NCI-H2029 (cell line): ENCODE results near the gene KLHL8.
A peak's percentile ranks its signal among the peaks of the same experiment; 100 is the strongest.

ENCODE experiments used
- DNase-seq: peaks from one replicate; lab custom pipeline; 2025; lab: John Stamatoyannopoulos, UW

The KLHL8 gene

DNA sequence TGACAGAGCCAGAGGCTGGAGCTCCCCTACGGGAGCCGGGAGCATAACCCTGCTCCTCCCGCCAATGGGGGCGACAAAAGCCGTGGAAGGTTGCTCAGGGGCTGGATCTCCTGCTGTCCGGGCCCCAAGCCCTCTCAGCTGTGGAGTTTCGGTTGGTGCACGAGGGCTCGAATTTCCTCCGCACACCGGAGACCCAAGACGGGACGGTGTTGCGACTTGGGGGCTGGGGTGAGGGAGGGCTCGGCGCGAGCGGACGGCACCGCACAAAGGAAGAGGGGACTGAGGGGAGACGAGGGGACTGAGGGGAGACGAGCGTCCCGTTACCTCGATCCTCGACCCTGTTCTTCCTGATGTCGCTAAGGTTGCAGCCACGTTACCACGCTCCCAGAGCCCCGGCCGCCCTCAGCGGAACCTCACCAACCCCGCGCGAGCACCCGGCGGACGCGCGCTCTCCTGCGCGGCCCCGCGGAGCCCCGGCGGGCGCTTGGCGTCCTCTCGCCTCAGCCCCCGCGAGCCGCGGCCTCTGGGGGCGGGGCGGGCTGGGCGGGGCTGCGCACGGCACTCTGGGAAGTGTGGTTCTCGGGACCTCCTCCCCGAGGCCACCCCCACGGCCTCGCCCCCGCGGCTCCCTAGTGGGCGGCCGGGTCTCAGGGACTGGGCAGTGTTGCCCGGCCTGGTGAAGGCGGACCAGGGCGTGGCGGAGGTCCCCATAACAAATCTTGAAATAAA is at the start of gene KLHL8:
Gene KLHL8, minus strand, starts transcription at position 525 of the 729 bp plus-strand sequence. CDS start 25,079 bp downstream, outside the sequence.
- DNase-seq = peak; percentile 62

DNA sequence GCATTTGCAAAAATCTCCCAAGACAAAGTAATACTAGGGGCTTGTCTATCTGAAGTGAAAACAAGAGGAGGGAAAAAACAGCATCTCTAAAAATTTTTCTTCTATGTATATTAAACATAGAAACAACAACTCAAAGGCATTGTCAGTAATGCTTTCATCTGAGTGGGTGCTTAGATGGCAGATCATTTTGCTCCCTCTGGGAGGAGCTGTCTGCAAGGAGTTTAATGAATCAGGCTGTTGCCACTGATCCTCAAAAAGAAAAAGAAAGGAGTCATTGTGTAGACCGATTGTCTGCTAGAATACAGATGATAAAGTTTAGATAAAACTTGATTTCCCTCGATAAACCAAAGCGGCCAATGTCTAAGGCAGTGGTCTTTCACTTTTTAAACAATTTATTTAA is 49.7 kb upstream of the KLHL8 start:
- peak; percentile 16 for DNase-seq

GRCh38 chr4:87268411-87268810 is 48.0 kb upstream of the KLHL8 start:
- no peak for DNase-seq

DNA sequence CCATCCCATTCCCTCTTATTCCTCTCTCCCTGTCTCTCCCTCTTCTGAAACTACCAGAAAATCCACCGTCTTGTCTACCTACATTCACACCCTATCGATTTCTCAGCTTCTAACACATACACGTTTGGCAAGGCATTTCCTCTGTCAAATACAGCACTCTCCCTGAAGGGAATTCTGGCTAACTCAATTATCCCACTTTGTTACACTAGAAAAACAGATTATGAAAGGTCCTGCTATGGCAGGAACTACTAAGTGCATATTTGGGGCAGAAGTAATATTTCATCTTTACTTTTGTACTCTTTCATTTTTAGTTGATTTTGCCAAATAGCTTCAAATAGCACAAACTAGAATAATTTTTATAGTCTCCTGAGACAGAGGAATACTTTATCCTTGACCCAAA is 46.6 kb upstream of the KLHL8 start:
- no peak for DNase-seq

GRCh38 chr4:87262886-87263285 is 42.5 kb upstream of the KLHL8 start:
- DNase-seq = no peak

- DNase-seq = no peak
Observed at GRCh38 chr4:87260477-87260876, 40.1 kb upstream of the KLHL8 start.

DNA sequence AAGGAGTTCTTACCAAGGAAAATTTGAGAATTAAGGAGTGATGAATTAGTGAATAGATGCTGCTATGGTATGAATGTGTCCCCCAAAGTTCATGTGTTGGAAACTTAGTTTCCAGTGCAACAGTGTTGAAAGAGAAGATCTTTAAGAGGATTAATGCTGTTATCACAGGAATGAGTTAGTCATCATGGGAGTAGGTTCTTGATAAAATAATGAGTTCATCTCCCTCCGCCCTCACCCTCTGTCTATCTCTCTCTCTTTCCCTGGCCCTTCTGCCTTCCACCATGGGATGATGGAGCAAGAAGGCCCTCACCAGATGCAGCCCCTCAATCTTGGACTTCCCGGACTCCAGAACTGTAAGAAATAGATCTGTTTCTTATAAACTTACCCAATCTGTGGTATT is 38.3 kb upstream of the KLHL8 start:
- no peak for DNase-seq

DNA sequence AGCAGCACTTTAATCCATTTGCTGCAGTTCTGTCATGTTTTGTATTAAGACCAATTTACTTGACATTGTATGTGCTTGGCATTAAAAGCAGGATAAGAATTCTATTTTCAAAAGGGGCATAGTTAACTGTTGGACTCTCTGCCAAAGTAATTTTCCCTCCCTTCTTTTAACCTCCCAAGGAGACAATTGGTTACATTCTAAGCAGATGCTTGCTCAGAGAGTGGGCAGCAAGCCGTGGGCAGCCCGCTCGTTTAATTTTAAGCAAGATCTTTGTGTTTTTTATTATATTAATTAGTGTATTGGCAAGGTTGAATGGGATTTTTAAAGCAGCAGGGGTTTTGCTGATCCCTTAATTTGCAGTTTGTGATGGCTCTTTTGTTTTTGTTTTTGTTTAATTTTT is 37.1 kb upstream of the KLHL8 start:
- DNase-seq = no peak

DNA sequence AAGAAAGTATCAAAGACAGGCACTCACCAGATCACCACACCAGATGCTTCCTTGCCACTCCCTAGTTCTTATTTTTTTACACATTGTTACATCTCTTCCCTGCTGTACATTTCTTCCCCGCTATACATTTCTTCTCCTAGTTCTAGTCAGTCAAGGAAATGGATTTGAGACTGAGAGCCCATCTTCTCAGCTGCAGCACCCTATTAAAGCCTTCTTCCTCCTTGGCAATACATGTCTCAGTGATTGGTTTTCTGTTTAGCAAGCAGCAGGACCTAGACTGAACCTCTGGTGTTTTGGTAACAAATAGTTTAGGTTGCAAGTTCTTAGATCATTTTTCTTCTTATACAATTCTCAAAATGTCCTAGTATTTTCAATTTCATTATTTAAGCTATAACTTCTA is 35.3 kb upstream of the KLHL8 start:
- DNase-seq = no peak

- DNase-seq = no peak
Observed at GRCh38 chr4:87251106-87251505, 30.7 kb upstream of the KLHL8 start.

DNA sequence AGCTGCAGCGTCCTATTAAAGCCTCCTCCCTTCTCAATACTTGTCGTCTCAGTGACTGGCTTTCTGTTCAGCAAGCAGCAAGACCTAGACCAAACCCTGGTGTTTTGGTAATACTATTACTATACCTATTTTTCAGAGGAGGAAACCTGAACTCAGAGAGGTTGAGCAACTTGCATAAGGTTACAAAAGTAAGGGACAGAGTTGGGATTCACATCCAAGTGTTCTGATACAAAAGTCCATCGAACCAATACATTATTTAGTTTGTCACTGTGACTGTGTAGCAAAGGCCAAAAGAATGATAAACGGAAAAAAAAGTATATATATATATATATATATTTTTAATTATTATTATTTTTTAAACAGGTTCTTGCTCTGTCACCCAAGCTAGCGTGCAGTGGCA is 29.9 kb upstream of the KLHL8 start:
- DNase-seq = no peak

DNA sequence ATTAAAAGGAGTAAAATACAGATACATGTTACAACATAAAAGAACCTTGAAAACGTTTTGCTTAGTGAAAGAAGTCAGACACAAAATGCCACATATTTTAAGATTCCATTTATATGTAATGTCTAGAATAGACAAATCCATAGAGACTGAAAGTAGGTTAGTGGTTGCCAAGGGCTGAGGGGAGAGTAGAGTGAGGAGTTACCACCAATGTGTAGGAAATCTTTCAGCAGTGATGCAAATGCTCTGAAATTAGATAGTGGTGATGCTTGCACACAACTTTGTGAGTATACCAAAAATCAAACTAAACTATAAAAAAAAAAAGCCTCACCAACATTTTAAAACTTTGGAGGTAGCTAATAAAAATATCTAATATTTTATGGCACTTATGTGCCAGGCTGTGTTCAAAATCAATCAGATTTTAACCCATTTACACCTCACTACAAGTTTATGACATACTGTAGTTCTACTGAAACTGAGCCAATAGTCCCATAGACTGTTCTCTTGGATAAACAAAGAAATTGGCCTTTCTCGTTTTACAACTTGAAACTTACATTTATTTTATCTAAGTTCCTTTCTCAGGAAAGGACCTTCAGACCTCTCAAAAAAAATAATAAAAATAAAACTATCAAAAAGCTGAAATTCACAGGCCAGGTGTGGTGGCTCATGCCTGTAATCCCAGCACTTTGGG is 29.1 kb upstream of the KLHL8 start:
- no peak for DNase-seq

- DNase-seq = no peak
Observed at GRCh38 chr4:87243426-87244053, 23.1 kb upstream of the KLHL8 start.

DNA sequence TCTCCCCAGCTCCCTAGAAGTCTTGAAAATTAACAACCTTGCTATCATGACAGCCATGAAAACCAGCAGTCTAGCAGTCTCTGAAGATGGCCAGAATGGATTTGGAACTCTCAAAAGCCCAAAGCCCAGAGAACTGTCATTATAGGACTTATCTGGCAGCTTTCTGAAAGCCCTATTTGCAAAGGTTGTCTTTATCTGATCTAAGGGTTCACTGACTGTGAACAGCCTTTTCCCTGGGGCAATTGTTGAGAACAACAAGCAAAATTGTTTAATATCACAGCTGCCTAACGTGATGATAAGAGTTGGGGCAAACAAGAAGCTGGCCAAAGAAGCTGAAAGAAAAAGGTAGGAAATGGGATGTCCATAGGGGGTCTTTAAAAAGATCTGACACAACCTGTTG is 20.9 kb upstream of the KLHL8 start:
- no peak for DNase-seq

DNA sequence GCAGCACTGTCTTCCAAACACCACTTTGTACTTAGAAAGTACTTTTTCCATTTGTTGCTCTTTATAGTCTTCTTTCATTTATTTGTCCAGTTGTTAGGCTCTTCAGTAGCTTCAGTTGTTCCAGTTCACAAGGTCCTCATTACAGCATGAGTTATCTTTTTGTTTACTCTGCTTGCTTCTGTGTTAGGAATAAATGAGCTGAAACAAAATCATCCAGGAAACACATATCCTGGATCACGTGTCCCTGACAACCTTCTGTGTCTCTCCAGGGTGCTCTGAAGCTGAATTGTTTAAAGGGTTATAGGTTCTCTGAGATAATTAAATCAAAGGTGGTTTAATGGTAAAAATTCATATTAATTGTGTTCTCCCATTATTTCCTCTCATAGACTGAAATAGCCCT is 19.9 kb upstream of the KLHL8 start:
- peak; percentile 58 for DNase-seq

DNA sequence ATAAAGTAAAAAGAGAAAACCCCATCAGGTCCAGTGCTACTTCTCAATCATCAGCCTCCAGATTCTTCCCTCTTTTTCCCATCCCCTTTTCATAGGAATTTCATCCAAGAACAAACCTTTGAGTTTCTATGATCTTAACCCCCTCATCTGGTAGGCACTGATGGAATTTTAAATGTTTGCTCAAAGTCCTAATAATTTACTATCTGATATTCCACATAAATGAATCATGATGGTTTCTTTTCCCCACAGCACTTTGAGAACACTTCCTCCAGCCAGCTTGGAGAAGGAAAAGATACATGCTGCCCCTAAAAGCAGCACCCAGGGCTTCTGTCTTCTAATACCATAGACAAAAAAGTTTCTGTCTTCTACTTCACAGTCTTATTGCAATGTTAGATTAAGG is 19.4 kb upstream of the KLHL8 start:
- no peak for DNase-seq

DNA sequence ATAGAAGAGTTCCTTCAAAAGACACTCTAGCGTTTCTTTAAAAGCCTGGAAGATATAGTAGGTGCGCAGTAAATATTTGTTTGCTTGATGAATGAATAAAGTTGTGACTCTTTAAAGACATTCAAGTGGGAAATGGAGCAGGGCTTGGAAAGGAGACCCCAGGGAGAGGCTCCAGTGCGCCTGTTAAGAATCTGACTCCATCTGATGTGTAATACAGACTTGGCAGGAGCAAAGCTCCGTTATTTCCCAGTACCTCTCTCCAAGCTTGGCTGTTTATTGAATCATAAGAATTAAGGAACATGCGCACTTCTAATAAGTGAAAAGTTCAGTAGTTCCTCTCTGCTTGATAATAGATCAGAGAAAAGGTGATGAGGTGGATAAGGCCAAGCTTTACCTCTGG is 18.8 kb upstream of the KLHL8 start:
- DNase-seq = no peak

- DNase-seq = no peak
Observed at GRCh38 chr4:87236861-87237260, 16.4 kb upstream of the KLHL8 start.

GRCh38 chr4:87235020-87235671 is 14.7 kb upstream of the KLHL8 start:
- no peak for DNase-seq

- DNase-seq = no peak
Observed at GRCh38 chr4:87232216-87232615, 11.8 kb upstream of the KLHL8 start.

- DNase-seq = no peak
Observed at GRCh38 chr4:87230806-87231205, 10.4 kb upstream of the KLHL8 start.

DNA sequence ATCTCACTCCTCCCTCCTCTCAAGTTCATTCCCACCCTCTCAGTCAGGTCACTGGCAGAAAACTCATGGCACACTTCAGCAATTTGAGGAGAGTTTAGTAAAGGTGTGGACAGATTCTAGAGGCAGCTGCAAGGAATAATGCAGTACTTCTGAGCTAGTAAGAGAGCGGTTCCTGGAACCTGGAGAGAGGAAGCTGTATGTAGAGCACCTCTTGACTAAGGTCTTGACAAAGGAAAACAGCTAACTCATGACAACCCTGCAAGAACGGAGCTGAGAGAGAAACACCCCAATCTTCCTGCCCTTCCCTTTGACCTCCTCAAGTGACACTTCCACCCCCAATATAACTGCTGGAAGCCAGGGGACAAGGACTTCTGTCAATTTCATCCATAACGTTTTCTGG is 9.6 kb upstream of the KLHL8 start:
- DNase-seq = no peak
